RWPE2 (cell line): ENCODE results near the gene ZMYND10.

Experiments used
- ATAC-seq: fragments of 200-7000 bp; cut with Tn5 transposase; 3 replicates; pipeline ENCODE4 v1.9.1; 2021; ENCODE audit warnings: low read depth
- DNase-seq: peaks from one replicate; pipeline ENCODE4 v3.0.0-alpha.2; 2020; ENCODE audit warnings: low spot score
- H3K27ac ChIP-seq: fragments of 450-650 bp; 2 replicates; pipeline ENCODE4 v1.5.1; 2017; ENCODE audit warnings: mild to moderate bottlenecking; ENCODE audit not compliant: poor library complexity, severe bottlenecking
- H3K27me3 ChIP-seq: fragments of 250-450 bp; sonication (Bioruptor Pico); 2 replicates; pipeline ENCODE4 v1.5.1; 2021; ENCODE audit warnings: mild to moderate bottlenecking, moderate library complexity; ENCODE audit not compliant: insufficient read depth, poor library complexity, severe bottlenecking
- H3K36me3 ChIP-seq: fragments of 250-450 bp; sonication (Bioruptor Pico); 2 replicates; pipeline ENCODE4 v1.5.1; 2020; ENCODE audit warnings: low read depth, mild to moderate bottlenecking, moderate library complexity
- H3K4me1 ChIP-seq: fragments of 250-450 bp; sonication (Bioruptor Pico); 2 replicates; pipeline ENCODE4 v1.5.1; 2021; ENCODE audit warnings: mild to moderate bottlenecking, moderate library complexity; ENCODE audit not compliant: insufficient read depth, poor library complexity, severe bottlenecking
- H3K4me3 ChIP-seq: fragments of 250-450 bp; sonication (Bioruptor Pico); 2 replicates; pipeline ENCODE4 v1.5.1; 2021; ENCODE audit warnings: mild to moderate bottlenecking, moderate library complexity; ENCODE audit not compliant: severe bottlenecking
- H3K9me3 ChIP-seq: fragments of 250-450 bp; sonication (Bioruptor Pico); 2 replicates; pipeline ENCODE4 v1.5.1; 2021; ENCODE audit warnings: mild to moderate bottlenecking, moderate library complexity; ENCODE audit not compliant: severe bottlenecking
- CTCF ChIP-seq: fragments of 450-650 bp; IDR thresholded peaks from one replicate; pipeline ENCODE4 v1.5.1; 2017; ENCODE audit warnings: mild to moderate bottlenecking, moderate library complexity; ENCODE audit not compliant: poor library complexity, severe bottlenecking

ZMYND10 gene

GRCh38 chr3:50330330-50330729, 15.2 kb downstream of the ZMYND10 start:
- no peak for TF ChIP-seq CTCF
- peaks cover 68% of the 10 kb centered on the region for H3K36me3 ChIP-seq
- peaks cover 10% of the 10 kb centered on the region for H3K4me1 ChIP-seq
- no peak for DNase-seq
- no peaks in the 10 kb centered on the region for H3K27me3 ChIP-seq
- ATAC-seq = no peak
- no peaks in the 10 kb centered on the region for H3K9me3 ChIP-seq
- no peak overlapping the region for H3K4me3 ChIP-seq
- H3K27ac ChIP-seq = no peak overlapping the region

GRCh38 chr3:50327943-50328691, 17.4 kb downstream of the ZMYND10 start, which contains the start of gene TUSC2:
TUSC2 (minus strand) TSS chr3:50328223; CDS start chr3:50328099, 124 bp downstream.
- no peak for TF ChIP-seq CTCF
- Histone ChIP-seq H3K36me3 (peaks cover 56% of the 10 kb centered on the region), H3K4me3 (peak within 1 kb of the TSS; percentile 81), H3K9me3 (no peaks in the 10 kb centered on the region), H3K27ac (peak within 1 kb of the TSS; percentile 19), H3K27me3 (no peaks in the 10 kb centered on the region), H3K4me1 (no peaks in the 10 kb centered on the region)
- ATAC-seq (peak; percentile 84), DNase-seq (peak; percentile 97)

- peaks cover 53% of the 10 kb centered on the region for H3K36me3 ChIP-seq
- peak overlapping the region; percentile 19 for H3K27ac ChIP-seq
- ATAC-seq (no peak), DNase-seq (no peak)
- no peaks in the 10 kb centered on the region for H3K9me3 ChIP-seq
- TF ChIP-seq CTCF = no peak
- H3K4me3 ChIP-seq = peak overlapping the region; percentile 81
- no peaks in the 10 kb centered on the region for H3K27me3 ChIP-seq
- no peaks in the 10 kb centered on the region for H3K4me1 ChIP-seq
These were observed 18.4 kb downstream of the ZMYND10 start for GRCh38 chr3:50327129-50327528.

DNA sequence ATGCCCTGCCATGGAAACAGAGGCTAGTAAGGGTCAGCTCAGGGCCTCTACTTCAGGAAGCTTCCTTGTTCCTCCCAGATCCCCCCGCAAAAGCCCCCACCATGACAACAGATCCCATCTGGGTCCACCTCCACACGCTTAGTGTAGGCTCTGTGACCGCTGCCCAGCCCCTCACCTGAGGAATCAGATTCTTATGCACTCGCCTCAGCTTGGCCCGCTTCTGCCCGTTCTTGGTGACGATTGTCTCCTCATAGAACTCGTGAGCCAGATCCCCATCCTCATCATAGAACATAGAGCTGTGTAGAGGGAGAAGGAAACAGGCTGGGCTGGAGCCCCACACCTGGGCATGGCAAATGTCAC, 19.4 kb downstream of the ZMYND10 start:
- Histone ChIP-seq H3K27ac (no peak overlapping the region), H3K36me3 (peaks cover 43% of the 10 kb centered on the region), H3K9me3 (no peaks in the 10 kb centered on the region), H3K27me3 (no peaks in the 10 kb centered on the region), H3K4me3 (no peak overlapping the region), H3K4me1 (no peaks in the 10 kb centered on the region)
- TF ChIP-seq CTCF = no peak
- DNase-seq = no peak
- ATAC-seq = no peak

- Histone ChIP-seq H3K4me1 (no peaks in the 10 kb centered on the region), H3K4me3 (no peak overlapping the region), H3K9me3 (no peaks in the 10 kb centered on the region), H3K27me3 (no peaks in the 10 kb centered on the region), H3K36me3 (peaks cover 38% of the 10 kb centered on the region), H3K27ac (no peak overlapping the region)
- ATAC-seq = no peak
- DNase-seq = no peak
- TF ChIP-seq CTCF = no peak
These were observed 19.9 kb downstream of the ZMYND10 start for GRCh38 chr3:50325497-50326181.
